Erythroblast (primary cell): ENCODE data around the gene USP19.

Experiments used
- GATA1 ChIP-seq: IDR thresholded peaks from 2 replicates; pipeline ENCODE4 v1.6.1; 2011; ENCODE audit warnings: low read depth, mild to moderate bottlenecking, control low read depth, low read length, moderate library complexity
- POLR2A ChIP-seq: IDR thresholded peaks from 2 replicates; pipeline ENCODE4 v1.6.1; 2011; ENCODE audit warnings: mild to moderate bottlenecking, low read length

DNA sequence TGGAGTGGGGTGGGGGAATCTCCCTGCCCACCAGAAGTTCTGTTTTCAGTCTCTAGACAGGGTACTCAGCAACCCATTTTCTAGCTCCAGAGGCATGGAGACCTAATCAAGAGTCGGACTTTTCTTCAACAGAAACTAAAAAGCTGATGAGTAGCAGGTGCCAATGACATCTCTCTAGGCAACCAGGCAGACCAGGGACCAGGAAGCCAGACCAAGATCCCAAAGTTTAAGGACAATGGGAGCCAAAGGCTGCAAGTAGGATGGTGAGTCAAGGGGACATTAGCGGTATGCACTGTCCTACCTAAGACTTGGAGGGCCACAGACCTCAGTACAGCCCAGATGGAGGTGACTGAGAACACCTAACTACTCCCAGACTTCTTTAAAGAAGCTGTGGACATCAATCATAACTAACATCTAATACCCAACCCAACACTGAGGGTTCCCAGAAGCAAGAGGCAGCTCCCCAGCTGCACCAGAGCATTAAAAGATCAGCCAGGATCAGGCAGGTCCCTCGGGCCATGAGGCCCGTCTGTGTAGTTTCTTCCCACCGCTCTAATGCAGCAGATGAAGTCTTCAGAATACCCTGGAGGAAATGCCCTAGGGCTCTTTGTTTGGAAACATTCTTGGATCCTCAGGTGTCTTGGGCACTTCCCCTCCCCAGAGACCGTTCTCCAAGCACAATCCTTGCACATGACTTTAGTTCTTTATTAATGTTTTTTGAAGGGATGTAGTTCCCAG, 44.5 kb upstream of the USP19 start:
- TF ChIP-seq POLR2A = peak; percentile 17
- no peak for TF ChIP-seq GATA1
